Activated CD4-positive, alpha-beta T cell treated with anti-CD3 and anti-CD28 coated beads, Interleukin-2, amount 10 ng/mL, durations not matched to agents 24 days and 14 days (primary cell): Measurements from ENCODE around the gene CDC42. TPM values are rescaled to one million over a fixed set of nuclear protein-coding genes. Genes with fewer than 3 reads are reported as not detected.

Source experiments
- DNase-seq: peaks from one replicate; pipeline ENCODE4 v3.0.0; 2022
- H3K27ac Mint-ChIP-seq: one replicate; pipeline ENCODE4 v1.8.0; 2022; ENCODE audit warnings: mild to moderate bottlenecking, mixed read lengths
- H3K27me3 Mint-ChIP-seq: one replicate; pipeline ENCODE4 v1.8.0; 2022; ENCODE audit warnings: mixed read lengths
- H3K36me3 Mint-ChIP-seq: one replicate; pipeline ENCODE4 v1.8.0; 2022; ENCODE audit warnings: low read depth, mild to moderate bottlenecking, mixed read lengths
- H3K4me1 Mint-ChIP-seq: one replicate; pipeline ENCODE4 v1.8.0; 2021; ENCODE audit warnings: mixed read lengths
- H3K4me3 Mint-ChIP-seq: one replicate; pipeline ENCODE4 v1.8.0; 2022; ENCODE audit warnings: mild to moderate bottlenecking, moderate library complexity, mixed read lengths
- H3K9me3 Mint-ChIP-seq: one replicate; pipeline ENCODE4 v1.8.0; 2021; ENCODE audit warnings: mixed read lengths
- intact Hi-C: fragments of 100-400 bp; cut with micrococcal nuclease; formaldehyde crosslinking; loops from one replicate; pipeline ENCODE4 v1.15.1; 2023
- total RNA-seq: library from RNA; stranded (reverse); gene quantifications from 2 replicates; pipeline ENCODE4 v1.2.3, GENCODE V29; 2022

CDC42 gene
- total RNA-seq, 1 donor from 2014 or later = 307 TPM

- Mint-ChIP-seq H3K27me3 (no peaks in the 10 kb centered on the region), H3K9me3 (no peaks in the 10 kb centered on the region), H3K4me3 (no peak overlapping the region), H3K27ac (no peak overlapping the region), H3K36me3 (no peaks in the 10 kb centered on the region), H3K4me1 (no peaks in the 10 kb centered on the region)
- no peak for DNase-seq
- intact Hi-C loops = no loop called here
Measured at GRCh38 chr1:22127248-22127647, 74.7 kb downstream of the CDC42 start.

GRCh38 chr1:22127731-22128130 lies 75.2 kb downstream of the CDC42 start:
- no peaks in the 10 kb centered on the region for H3K9me3 Mint-ChIP-seq
- no peak for DNase-seq
- no peaks in the 10 kb centered on the region for H3K4me1 Mint-ChIP-seq
- no peaks in the 10 kb centered on the region for H3K36me3 Mint-ChIP-seq
- no peak overlapping the region for H3K4me3 Mint-ChIP-seq
- H3K27ac Mint-ChIP-seq = no peak overlapping the region
- intact Hi-C loops = no loop called here
- no peaks in the 10 kb centered on the region for H3K27me3 Mint-ChIP-seq

DNA sequence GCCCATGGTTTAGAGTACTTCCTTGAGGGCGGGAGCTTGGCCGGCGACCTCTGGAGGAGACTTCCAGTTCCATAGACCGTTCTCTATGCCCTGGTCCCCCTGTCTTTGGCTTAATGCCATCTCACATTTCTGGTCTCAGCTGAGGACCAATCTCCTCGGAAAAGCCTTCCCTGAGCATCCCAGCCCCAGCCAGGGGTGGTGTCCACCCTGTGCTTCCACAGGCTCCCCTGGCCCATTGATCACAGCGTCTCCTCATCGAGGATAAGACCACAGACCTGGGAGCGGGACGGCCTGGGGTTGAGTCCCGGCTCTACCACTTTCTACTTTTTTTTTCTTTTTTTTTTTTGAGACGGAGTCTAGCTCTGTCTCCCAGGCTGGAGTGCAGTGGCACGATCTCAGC lies 75.9 kb downstream of the CDC42 start:
- Mint-ChIP-seq H3K27me3 (no peaks in the 10 kb centered on the region), H3K27ac (no peak overlapping the region), H3K9me3 (no peaks in the 10 kb centered on the region), H3K36me3 (no peaks in the 10 kb centered on the region), H3K4me3 (no peak overlapping the region), H3K4me1 (no peaks in the 10 kb centered on the region)
- intact Hi-C loops = no loop called here
- DNase-seq = no peak

DNA sequence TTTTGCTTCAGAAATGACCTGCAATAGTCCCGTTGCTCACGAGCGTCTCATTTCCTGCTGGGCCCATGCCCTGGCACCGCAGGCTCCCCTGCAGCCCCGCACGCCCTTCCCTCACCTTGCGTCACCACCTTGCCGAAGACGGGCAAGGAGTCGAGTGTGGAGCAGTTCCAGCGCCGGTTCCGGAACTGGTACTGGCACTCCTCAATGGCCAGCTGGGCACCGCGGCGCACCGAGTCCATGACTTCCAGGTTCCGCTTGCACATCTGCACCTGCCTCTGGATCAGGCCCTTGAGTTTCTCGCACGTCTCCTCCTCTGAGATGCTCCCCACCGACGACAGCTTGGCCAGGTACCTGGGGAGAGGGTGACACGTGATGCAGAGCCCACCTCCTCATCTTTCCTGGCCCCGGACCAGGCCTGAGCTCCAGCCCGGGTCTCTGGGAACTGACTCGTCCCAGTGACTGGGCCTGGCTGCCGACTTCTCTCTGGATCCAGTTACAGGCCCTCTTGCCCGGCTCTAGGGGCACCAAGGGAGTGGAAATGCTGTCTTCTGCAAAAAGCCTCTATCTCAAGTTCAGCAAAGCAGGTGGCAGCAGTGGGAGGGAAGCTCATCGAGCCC lies 77.1 kb downstream of the CDC42 start:
- Mint-ChIP-seq H3K27me3 (no peaks in the 10 kb centered on the region), H3K4me1 (no peaks in the 10 kb centered on the region), H3K4me3 (no peak overlapping the region), H3K36me3 (no peaks in the 10 kb centered on the region), H3K9me3 (no peaks in the 10 kb centered on the region), H3K27ac (no peak overlapping the region)
- no peak for DNase-seq
- intact Hi-C loops = loop anchor here (5.0 to 10.0 kb wide), 2 partner anchors 145 to 513 kb away; partner anchors contain the start of gene C1QC

- Mint-ChIP-seq H3K9me3 (no peaks in the 10 kb centered on the region), H3K36me3 (no peaks in the 10 kb centered on the region)
- intact Hi-C loops = loop anchor here (5.0 to 10.0 kb wide), 2 partner anchors 144 to 511 kb away; partner anchors contain the start of gene C1QC
Measured at GRCh38 chr1:22131062-22131461, 78.6 kb downstream of the CDC42 start.

GRCh38 chr1:22131875-22132486 lies 79.5 kb downstream of the CDC42 start:
- no peaks in the 10 kb centered on the region for H3K36me3 Mint-ChIP-seq
- intact Hi-C loops = loop anchor here (1.0 to 10.0 kb wide), 3 partner anchors 143 to 510 kb away; partner anchors contain the start of gene C1QC
- no peak overlapping the region for H3K27ac Mint-ChIP-seq
- H3K4me1 Mint-ChIP-seq = no peaks in the 10 kb centered on the region
- peak; percentile 88 for DNase-seq
- H3K27me3 Mint-ChIP-seq = peaks cover 2% of the 10 kb centered on the region
- no peak overlapping the region for H3K4me3 Mint-ChIP-seq
- no peaks in the 10 kb centered on the region for H3K9me3 Mint-ChIP-seq

More at GRCh38 chr1:22131062-22131461, 78.6 kb downstream of the CDC42 start:
- H3K4me1 Mint-ChIP-seq = no peaks in the 10 kb centered on the region
- H3K4me3 Mint-ChIP-seq = no peak overlapping the region
- H3K27ac Mint-ChIP-seq = no peak overlapping the region
- DNase-seq = no peak
- H3K27me3 Mint-ChIP-seq = peaks cover 2% of the 10 kb centered on the region

DNA sequence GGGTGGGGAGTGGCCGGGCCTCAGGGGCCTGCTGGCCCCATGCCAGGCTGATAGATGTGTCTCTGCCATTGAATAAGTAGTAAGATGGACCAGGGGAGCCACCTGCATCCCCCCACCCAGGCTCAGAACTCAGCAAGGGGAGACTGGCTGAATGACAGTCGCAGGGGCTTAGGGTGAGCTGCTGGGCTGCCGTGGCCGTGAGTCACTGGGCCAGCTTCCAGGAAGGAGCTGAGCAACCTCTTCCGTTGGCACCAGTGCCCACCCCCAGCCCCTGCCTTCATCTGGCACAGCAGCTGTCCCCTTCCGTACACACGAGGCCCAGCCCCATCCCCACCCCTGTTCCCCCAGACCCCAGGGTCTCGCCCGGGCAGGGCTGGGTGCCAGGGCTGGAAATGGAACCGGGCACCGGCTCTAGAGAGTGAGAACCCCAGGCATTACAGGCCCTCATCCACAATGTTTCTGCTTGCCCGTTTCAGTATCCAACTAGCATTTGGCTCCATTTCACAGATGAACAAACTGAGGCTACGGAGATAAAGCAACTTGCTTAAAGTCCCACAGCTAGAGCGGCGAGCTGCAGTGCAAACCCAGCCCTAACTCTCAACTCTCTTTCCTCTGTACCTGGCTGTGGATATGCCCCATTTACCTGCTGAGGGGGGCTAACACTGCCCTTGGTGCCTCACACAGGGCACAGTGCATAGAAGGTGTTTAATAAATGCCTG lies 80.2 kb downstream of the CDC42 start:
- no peak overlapping the region for H3K27ac Mint-ChIP-seq
- H3K4me3 Mint-ChIP-seq = no peak overlapping the region
- H3K27me3 Mint-ChIP-seq = peaks cover 2% of the 10 kb centered on the region
- no peaks in the 10 kb centered on the region for H3K4me1 Mint-ChIP-seq
- intact Hi-C loops = loop anchor here (1.0 to 10.0 kb wide), 3 partner anchors 142 to 510 kb away; partner anchors contain the start of gene C1QC
- DNase-seq = no peak
- no peaks in the 10 kb centered on the region for H3K36me3 Mint-ChIP-seq
- H3K9me3 Mint-ChIP-seq = no peaks in the 10 kb centered on the region

DNA sequence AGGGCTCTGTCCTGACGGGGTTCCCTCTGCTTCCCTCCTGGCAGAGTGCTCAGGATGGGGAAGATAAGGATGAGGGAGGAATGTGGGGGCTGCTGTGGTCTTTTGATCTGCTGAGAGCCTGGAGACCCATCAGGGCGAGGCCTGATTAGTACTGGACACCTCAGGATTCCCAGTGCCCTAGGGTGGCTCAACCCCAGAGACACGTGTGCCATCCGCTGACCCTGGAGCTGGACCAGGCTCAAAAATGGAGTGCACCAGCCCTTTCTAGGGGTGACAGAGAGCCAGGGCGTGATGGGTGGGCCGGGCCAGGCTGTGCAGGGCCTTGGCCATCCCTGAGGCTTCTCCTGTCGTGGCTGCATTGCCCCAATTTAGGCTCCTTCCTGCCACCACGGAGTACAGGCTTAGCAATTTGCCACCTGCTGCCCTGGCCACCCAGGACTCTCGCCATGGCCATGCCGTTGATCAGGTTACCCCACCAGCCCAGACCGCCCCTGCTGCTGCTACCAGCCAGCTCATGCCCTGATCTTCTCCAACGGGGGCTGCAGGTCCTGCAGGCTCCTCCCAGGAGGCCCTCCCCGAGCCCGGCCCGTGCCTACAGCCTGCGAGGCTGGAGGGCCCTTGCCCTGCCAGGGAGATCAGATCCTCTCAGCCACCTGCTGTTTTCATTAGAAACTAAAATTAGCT lies 80.9 kb downstream of the CDC42 start:
- intact Hi-C loops = loop anchor here (5.0 to 10.0 kb wide), 2 partner anchors 141 to 509 kb away; partner anchors contain the start of gene C1QC
- no peak for DNase-seq
- Mint-ChIP-seq H3K27ac (no peak overlapping the region), H3K4me3 (no peak overlapping the region), H3K9me3 (no peaks in the 10 kb centered on the region), H3K4me1 (no peaks in the 10 kb centered on the region), H3K36me3 (no peaks in the 10 kb centered on the region), H3K27me3 (peaks cover 2% of the 10 kb centered on the region)

- Mint-ChIP-seq H3K27ac (no peak overlapping the region), H3K9me3 (no peaks in the 10 kb centered on the region), H3K36me3 (no peaks in the 10 kb centered on the region), H3K27me3 (peaks cover 4% of the 10 kb centered on the region), H3K4me1 (no peaks in the 10 kb centered on the region), H3K4me3 (no peak overlapping the region)
- intact Hi-C loops = loop anchor here (5.0 to 10.0 kb wide), 2 partner anchors 141 to 508 kb away; partner anchors contain the start of gene C1QC
- DNase-seq = no peak
Measured at GRCh38 chr1:22133931-22134324, 81.4 kb downstream of the CDC42 start.

DNA sequence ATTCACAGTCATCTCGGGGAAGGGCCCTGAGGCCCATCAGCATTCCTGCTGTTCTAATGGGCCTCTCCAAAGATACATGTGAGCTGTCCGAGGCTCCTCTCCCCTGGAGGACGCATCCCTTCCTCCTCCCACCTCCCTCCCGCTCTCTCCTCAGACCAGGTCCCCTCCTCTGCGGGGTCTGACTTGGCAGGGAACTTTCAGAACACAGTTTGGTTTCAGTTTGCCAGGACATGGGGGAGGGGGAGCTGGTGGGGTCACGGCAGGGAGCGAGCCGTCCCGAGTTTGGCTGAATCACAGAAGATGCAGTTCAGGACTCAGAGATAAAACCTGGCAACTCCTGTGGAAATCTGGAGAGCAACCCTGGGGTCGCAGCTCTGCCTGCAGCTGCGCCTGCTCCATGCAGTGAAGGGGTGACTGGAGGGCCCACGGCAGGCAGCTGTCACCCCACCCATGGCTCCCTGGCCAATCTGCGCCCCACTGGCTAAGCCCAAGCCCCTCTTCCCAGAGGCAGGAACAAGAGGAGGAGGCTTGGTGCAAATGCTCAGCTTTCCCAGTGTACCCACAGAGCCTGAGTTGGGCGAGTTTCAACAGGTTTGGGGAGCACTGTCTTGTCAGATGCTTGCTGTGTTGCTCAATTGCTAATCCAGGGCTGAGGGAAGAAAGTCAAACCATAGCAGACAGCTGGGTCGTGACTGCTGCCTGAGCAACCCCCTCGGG lies 84.7 kb downstream of the CDC42 start:
- intact Hi-C loops = loop anchor here (10.0 kb wide), 1 partner anchor 138 kb away; no protein-coding TSS in a partner anchor
- no peaks in the 10 kb centered on the region for H3K9me3 Mint-ChIP-seq
- no peaks in the 10 kb centered on the region for H3K36me3 Mint-ChIP-seq
- DNase-seq = no peak
- H3K27me3 Mint-ChIP-seq = peaks cover 25% of the 10 kb centered on the region
- no peak overlapping the region for H3K4me3 Mint-ChIP-seq
- H3K4me1 Mint-ChIP-seq = no peaks in the 10 kb centered on the region
- no peak overlapping the region for H3K27ac Mint-ChIP-seq

DNA sequence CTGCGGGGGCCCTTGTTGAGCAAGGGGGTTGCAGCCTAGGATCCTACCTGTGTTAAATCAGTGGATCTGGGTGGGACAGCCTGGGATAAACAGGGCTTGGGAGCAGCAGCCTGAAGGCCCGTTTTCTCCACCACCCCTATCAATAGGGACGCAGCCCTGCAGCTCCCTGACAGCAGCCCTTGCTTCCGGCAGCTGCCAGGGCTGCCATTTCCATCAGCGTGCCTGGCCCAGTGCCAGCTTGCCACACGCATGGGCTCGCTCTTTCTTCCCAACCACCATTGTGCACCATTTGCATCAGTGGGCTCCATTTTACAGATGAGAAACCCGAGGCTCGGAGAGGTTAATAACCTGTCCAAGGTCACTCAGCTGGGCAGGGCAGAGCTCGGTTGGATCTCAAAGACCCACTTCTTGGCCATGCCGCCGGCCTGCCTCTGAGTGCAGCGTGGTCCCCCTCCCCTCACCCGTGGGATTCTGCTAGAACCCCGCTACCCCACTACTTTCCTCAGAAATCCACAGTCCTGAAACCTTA lies 86.6 kb downstream of the CDC42 start:
- Mint-ChIP-seq H3K27ac (no peak overlapping the region), H3K27me3 (peaks cover 31% of the 10 kb centered on the region), H3K9me3 (no peaks in the 10 kb centered on the region), H3K36me3 (no peaks in the 10 kb centered on the region), H3K4me3 (no peak overlapping the region), H3K4me1 (peaks cover 6% of the 10 kb centered on the region)
- no peak for DNase-seq
- intact Hi-C loops = loop anchor here (10.0 kb wide), 1 partner anchor 136 kb away; no protein-coding TSS in a partner anchor

DNA sequence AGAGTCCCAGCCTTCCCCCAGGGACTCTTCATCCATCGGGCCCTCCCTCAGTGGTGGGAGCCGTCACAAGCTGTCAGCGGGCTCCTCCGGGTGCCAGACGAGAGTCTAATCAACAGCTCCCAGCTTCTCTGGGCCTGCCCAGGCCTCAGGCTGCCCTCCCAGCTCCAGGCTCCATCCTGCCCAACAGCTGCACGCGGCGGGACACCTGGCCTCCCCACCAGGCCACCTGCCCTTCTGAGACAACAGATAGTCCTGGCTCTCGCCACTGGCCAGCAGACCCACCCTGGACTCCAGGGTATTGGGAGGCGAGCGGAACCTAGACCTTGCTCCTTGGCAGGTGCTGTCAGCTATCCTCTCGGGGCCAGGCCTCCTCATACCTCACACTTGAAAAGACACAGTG lies 87.3 kb downstream of the CDC42 start:
- Mint-ChIP-seq H3K36me3 (no peaks in the 10 kb centered on the region), H3K27me3 (peaks cover 36% of the 10 kb centered on the region), H3K9me3 (no peaks in the 10 kb centered on the region), H3K4me1 (peaks cover 6% of the 10 kb centered on the region), H3K27ac (no peak overlapping the region), H3K4me3 (no peak overlapping the region)
- DNase-seq = no peak
- intact Hi-C loops = loop anchor here (10.0 kb wide), 1 partner anchor 135 kb away; no protein-coding TSS in a partner anchor
